ENCODE measurements around the gene ARHGEF10L.

The ARHGEF10L gene

GRCh38 chr1:17632541-17633184 lies 93.2 kb downstream of the ARHGEF10L start:
- Mint-ChIP-seq H3K36me3 (no peaks in the 10 kb centered on the region), H3K27ac (no peak overlapping the region), H3K9me3 (no peaks in the 10 kb centered on the region), H3K27me3 (no peaks in the 10 kb centered on the region), H3K4me3 (no peak overlapping the region), H3K4me1 (no peaks in the 10 kb centered on the region)

GRCh38 chr1:17633654-17634053 lies 94.2 kb downstream of the ARHGEF10L start:
- Mint-ChIP-seq H3K9me3 (no peaks in the 10 kb centered on the region), H3K4me1 (no peaks in the 10 kb centered on the region), H3K27ac (no peak overlapping the region)

GRCh38 chr1:17635276-17635675 lies 95.8 kb downstream of the ARHGEF10L start:
- H3K4me1 Mint-ChIP-seq = no peaks in the 10 kb centered on the region
- no peaks in the 10 kb centered on the region for H3K27me3 Mint-ChIP-seq
- no peaks in the 10 kb centered on the region for H3K36me3 Mint-ChIP-seq
- no peaks in the 10 kb centered on the region for H3K9me3 Mint-ChIP-seq
- no peak overlapping the region for H3K27ac Mint-ChIP-seq
- H3K4me3 Mint-ChIP-seq = no peak overlapping the region

More at GRCh38 chr1:17633654-17634053, 94.2 kb downstream of the ARHGEF10L start:
- no peaks in the 10 kb centered on the region for H3K27me3 Mint-ChIP-seq
- no peaks in the 10 kb centered on the region for H3K36me3 Mint-ChIP-seq
- no peak overlapping the region for H3K4me3 Mint-ChIP-seq

GRCh38 chr1:17635811-17636210 lies 96.3 kb downstream of the ARHGEF10L start:
- Mint-ChIP-seq H3K9me3 (no peaks in the 10 kb centered on the region), H3K36me3 (no peaks in the 10 kb centered on the region), H3K4me1 (no peaks in the 10 kb centered on the region), H3K4me3 (no peak overlapping the region), H3K27me3 (no peaks in the 10 kb centered on the region), H3K27ac (no peak overlapping the region)

- Mint-ChIP-seq H3K4me1 (no peaks in the 10 kb centered on the region), H3K27ac (no peak overlapping the region), H3K4me3 (no peak overlapping the region), H3K36me3 (no peaks in the 10 kb centered on the region), H3K27me3 (no peaks in the 10 kb centered on the region), H3K9me3 (no peaks in the 10 kb centered on the region)
Measured at GRCh38 chr1:17636612-17637011, 97.1 kb downstream of the ARHGEF10L start.

GRCh38 chr1:17637055-17637454 lies 97.6 kb downstream of the ARHGEF10L start:
- Mint-ChIP-seq H3K27ac (no peak overlapping the region), H3K36me3 (no peaks in the 10 kb centered on the region), H3K27me3 (no peaks in the 10 kb centered on the region), H3K9me3 (no peaks in the 10 kb centered on the region), H3K4me3 (no peak overlapping the region), H3K4me1 (no peaks in the 10 kb centered on the region)

GRCh38 chr1:17639703-17640340 lies 100.3 kb downstream of the ARHGEF10L start:
- Mint-ChIP-seq H3K4me1 (no peaks in the 10 kb centered on the region), H3K4me3 (no peak overlapping the region), H3K27ac (no peak overlapping the region), H3K36me3 (no peaks in the 10 kb centered on the region), H3K27me3 (no peaks in the 10 kb centered on the region), H3K9me3 (no peaks in the 10 kb centered on the region)

GRCh38 chr1:17640393-17640792 lies 100.9 kb downstream of the ARHGEF10L start:
- no peak overlapping the region for H3K4me3 Mint-ChIP-seq
- H3K27ac Mint-ChIP-seq = no peak overlapping the region
- no peaks in the 10 kb centered on the region for H3K36me3 Mint-ChIP-seq
- H3K9me3 Mint-ChIP-seq = no peaks in the 10 kb centered on the region
- H3K4me1 Mint-ChIP-seq = no peaks in the 10 kb centered on the region
- H3K27me3 Mint-ChIP-seq = no peaks in the 10 kb centered on the region

- Mint-ChIP-seq H3K27ac (no peak overlapping the region), H3K9me3 (no peaks in the 10 kb centered on the region), H3K36me3 (no peaks in the 10 kb centered on the region), H3K27me3 (no peaks in the 10 kb centered on the region), H3K4me1 (no peaks in the 10 kb centered on the region), H3K4me3 (no peak overlapping the region)
Measured at GRCh38 chr1:17640975-17641374, 101.5 kb downstream of the ARHGEF10L start.

- no peaks in the 10 kb centered on the region for H3K27me3 Mint-ChIP-seq
- H3K27ac Mint-ChIP-seq = no peak overlapping the region
- H3K9me3 Mint-ChIP-seq = no peaks in the 10 kb centered on the region
- H3K36me3 Mint-ChIP-seq = no peaks in the 10 kb centered on the region
- no peaks in the 10 kb centered on the region for H3K4me1 Mint-ChIP-seq
- H3K4me3 Mint-ChIP-seq = no peak overlapping the region
Measured at GRCh38 chr1:17642169-17642568, 102.7 kb downstream of the ARHGEF10L start.

- H3K27me3 Mint-ChIP-seq = no peaks in the 10 kb centered on the region
- no peaks in the 10 kb centered on the region for H3K36me3 Mint-ChIP-seq
- H3K9me3 Mint-ChIP-seq = no peaks in the 10 kb centered on the region
- H3K4me3 Mint-ChIP-seq = no peak overlapping the region
- no peak overlapping the region for H3K27ac Mint-ChIP-seq
- no peaks in the 10 kb centered on the region for H3K4me1 Mint-ChIP-seq
Measured at GRCh38 chr1:17642943-17643342, 103.4 kb downstream of the ARHGEF10L start.

GRCh38 chr1:17643861-17644703 lies 104.6 kb downstream of the ARHGEF10L start:
- no peak overlapping the region for H3K27ac Mint-ChIP-seq
- no peak overlapping the region for H3K4me3 Mint-ChIP-seq
- no peaks in the 10 kb centered on the region for H3K4me1 Mint-ChIP-seq
- H3K36me3 Mint-ChIP-seq = no peaks in the 10 kb centered on the region
- no peaks in the 10 kb centered on the region for H3K9me3 Mint-ChIP-seq
- no peaks in the 10 kb centered on the region for H3K27me3 Mint-ChIP-seq

GRCh38 chr1:17645068-17645911 lies 105.8 kb downstream of the ARHGEF10L start:
- H3K9me3 Mint-ChIP-seq = no peaks in the 10 kb centered on the region
- H3K36me3 Mint-ChIP-seq = no peaks in the 10 kb centered on the region
- H3K4me3 Mint-ChIP-seq = no peak overlapping the region
- H3K4me1 Mint-ChIP-seq = no peaks in the 10 kb centered on the region
- no peaks in the 10 kb centered on the region for H3K27me3 Mint-ChIP-seq
- H3K27ac Mint-ChIP-seq = no peak overlapping the region

- H3K4me1 Mint-ChIP-seq = no peaks in the 10 kb centered on the region
- no peaks in the 10 kb centered on the region for H3K27me3 Mint-ChIP-seq
- H3K36me3 Mint-ChIP-seq = no peaks in the 10 kb centered on the region
- H3K27ac Mint-ChIP-seq = no peak overlapping the region
- H3K4me3 Mint-ChIP-seq = no peak overlapping the region
- no peaks in the 10 kb centered on the region for H3K9me3 Mint-ChIP-seq
Measured at GRCh38 chr1:17646444-17647280, 107.2 kb downstream of the ARHGEF10L start.
